ENCODE data around the gene TBC1D24. TPM values are rescaled to one million over a fixed set of nuclear protein-coding genes. Genes with fewer than 3 reads are reported as not detected.
A peak's percentile ranks its signal among the peaks of the same experiment; 100 is the strongest.

TBC1D24 gene
- polyA plus RNA-seq, 1 donor (not counting 4 experiments of a cell fraction or from before 2014, with no cell fraction given): 3.0 TPM

- Histone ChIP-seq H2AFZ (ENCODE audit: control insufficient read depth, low read length) (no peak overlapping the region), H3K9ac (ENCODE audit: control insufficient read depth, extremely low read depth, insufficient read depth, low read length) (no peak overlapping the region), H3K4me1 (ENCODE audit: control insufficient read depth, extremely low read depth, insufficient read depth, low read length) (peaks cover 19% of the 10 kb centered on the region), H3K9me3 (ENCODE audit: control insufficient read depth, low read depth, low read length) (no peaks in the 10 kb centered on the region), H3K36me3 (ENCODE audit: control insufficient read depth in 2 of 2, extremely low read depth in 1 of 2, insufficient read depth in 2 of 2, low read length in 2 of 2) (peaks cover 0 to 11% of the 10 kb centered on the region in 2 experiments), H3K9me1 (ENCODE audit: control insufficient read depth, extremely low read depth, insufficient read depth, low read length) (no peaks in the 10 kb centered on the region), H4K20me1 (ENCODE audit: control insufficient read depth, extremely low read depth, insufficient read depth, low read length) (peaks cover 3% of the 10 kb centered on the region), H3K79me2 (ENCODE audit: control insufficient read depth, insufficient read depth, low read length) (no peaks in the 10 kb centered on the region), H3K27me3 (ENCODE audit: control insufficient read depth, extremely low read depth, insufficient read depth, low read length) (no peaks in the 10 kb centered on the region), H3K27ac (ENCODE audit: control insufficient read depth, insufficient read depth, low read length) (no peak overlapping the region), H3K4me3 (ENCODE audit: control insufficient read depth in 2 of 3, extremely low read depth in 1 of 3, insufficient read depth in 2 of 3, low read depth in 1 of 3, low read length in 3 of 3) (no peak overlapping the region), H3K4me2 (ENCODE audit: control insufficient read depth, extremely low read depth, insufficient read depth, low read depth, low read length) (no peak overlapping the region)
- dilution Hi-C loops (cut with MboI; ENCODE audit: extremely low pct_ligation_motif_present, low sequenced_read_pairs): no loop called here
- DNase-seq (ENCODE audit: low read depth, low spot score): no peak
- FAIRE-seq: no peak
- TF ChIP-seq EZH2 (IDR thresholded peaks at IDR 0.05; ENCODE audit: low read length): no peak
- TF ChIP-seq CTCF (optimal IDR thresholded peaks at IDR 0.05 in 1 of 3, IDR thresholded peaks at IDR 0.05 in 1 of 3, conservative IDR thresholded peaks at IDR 0.05 in 1 of 3; ENCODE audit: extremely low read depth in 1 of 3, insufficient read depth in 2 of 3, low read length in 3 of 3): no peak
These were observed 20.1 kb downstream of the TBC1D24 start for GRCh38 chr16:2495041-2495440.

- Histone ChIP-seq H3K9me1 (ENCODE audit: control insufficient read depth, extremely low read depth, insufficient read depth, low read length) (no peaks in the 10 kb centered on the region), H3K9me3 (ENCODE audit: control insufficient read depth, low read depth, low read length) (no peaks in the 10 kb centered on the region), H3K4me1 (ENCODE audit: control insufficient read depth, extremely low read depth, insufficient read depth, low read length) (peaks cover 19% of the 10 kb centered on the region), H3K79me2 (ENCODE audit: control insufficient read depth, insufficient read depth, low read length) (no peaks in the 10 kb centered on the region), H2AFZ (ENCODE audit: control insufficient read depth, low read length) (peak overlapping the region; percentile 75), H3K9ac (ENCODE audit: control insufficient read depth, extremely low read depth, insufficient read depth, low read length) (no peak overlapping the region), H3K27me3 (ENCODE audit: control insufficient read depth, extremely low read depth, insufficient read depth, low read length) (no peaks in the 10 kb centered on the region), H3K27ac (ENCODE audit: control insufficient read depth, insufficient read depth, low read length) (no peak overlapping the region), H4K20me1 (ENCODE audit: control insufficient read depth, extremely low read depth, insufficient read depth, low read length) (peaks cover under 1% of the 10 kb centered on the region), H3K36me3 (ENCODE audit: control insufficient read depth in 2 of 2, extremely low read depth in 1 of 2, insufficient read depth in 2 of 2, low read length in 2 of 2) (peaks cover 0 to 11% of the 10 kb centered on the region in 2 experiments), H3K4me3 (ENCODE audit: control insufficient read depth in 2 of 3, extremely low read depth in 1 of 3, insufficient read depth in 2 of 3, low read depth in 1 of 3, low read length in 3 of 3) (no peak overlapping the region), H3K4me2 (ENCODE audit: control insufficient read depth, extremely low read depth, insufficient read depth, low read depth, low read length) (no peak overlapping the region)
- dilution Hi-C loops (cut with MboI; ENCODE audit: extremely low pct_ligation_motif_present, low sequenced_read_pairs): no loop called here
- TF ChIP-seq CTCF (optimal IDR thresholded peaks at IDR 0.05 in 1 of 3, IDR thresholded peaks at IDR 0.05 in 1 of 3, conservative IDR thresholded peaks at IDR 0.05 in 1 of 3; ENCODE audit: extremely low read depth in 1 of 3, insufficient read depth in 2 of 3, low read length in 3 of 3) (no peak), EZH2 (IDR thresholded peaks at IDR 0.05; ENCODE audit: low read length) (no peak)
- FAIRE-seq (no peak), DNase-seq (ENCODE audit: low read depth, low spot score) (no peak)
These were observed 21.5 kb downstream of the TBC1D24 start for GRCh38 chr16:2496223-2497115.
